IMR-90 (cell line): ENCODE results near the gene TIMM44. TPM values are rescaled to one million over a fixed set of nuclear protein-coding genes. Genes with fewer than 3 reads are reported as not detected.

Source experiments
- ATAC-seq: fragments of 200-7000 bp; cut with Tn5 transposase; 2 replicates; pipeline ENCODE4 v1.9.1; 2020; ENCODE audit warnings: low read depth, mild to moderate bottlenecking, moderate library complexity
- BruUV-seq: library from RNA; stranded (reverse); fragments of 400-500 nt; replicated peaks from 2 replicates; lab custom pipeline; 2021; lab: Mats Ljungman, UMichigan
- CTCF ChIA-PET: fragments of 300-600 bp; formaldehyde crosslinking; extraction: SDS; loops from one replicate; lab custom pipeline; 2021; ENCODE audit warnings: antibody characterized with exemption; lab: Yijun Ruan, JAX
- POLR2A ChIA-PET: fragments of 300-600 bp; sonication (Branson Sonifier 250); formaldehyde crosslinking; loops from one replicate; lab custom pipeline; 2022; ENCODE audit warnings: antibody characterized with exemption; ENCODE audit not compliant: unreplicated experiment; lab: Charles Lee
- DNase-seq: peaks from one replicate; pipeline ENCODE4 v3.0.0; 2013
- H2AFZ ChIP-seq: replicated peaks from 2 replicates; pipeline ENCODE3; 2013; ENCODE audit warnings: low read length, mild to moderate bottlenecking; ENCODE audit not compliant: poor library complexity
- H2AK5ac ChIP-seq: 2 replicates; pipeline ENCODE4 v1.6.1; 2013; ENCODE audit warnings: low read depth, low read length, inconsistent platforms
- H2AK9ac ChIP-seq: replicated peaks from 2 replicates; pipeline ENCODE3; 2013; ENCODE audit warnings: mild to moderate bottlenecking, low read depth, low read length, moderate library complexity; ENCODE audit not compliant: poor library complexity
- H2BK120ac ChIP-seq: 2 replicates; pipeline ENCODE4 v1.6.1; 2013; ENCODE audit warnings: low read depth, low read length, inconsistent platforms
- H2BK15ac ChIP-seq: 3 replicates; pipeline ENCODE4 v1.6.1; 2013; ENCODE audit warnings: low read depth, low read length, inconsistent platforms
- H2BK20ac ChIP-seq: 2 replicates; pipeline ENCODE4 v1.6.1; 2013; ENCODE audit warnings: low read depth, mild to moderate bottlenecking, inconsistent platforms, low read length, moderate library complexity
- H2BK5ac ChIP-seq: 2 replicates; pipeline ENCODE4 v1.6.1; 2013; ENCODE audit warnings: mild to moderate bottlenecking, low read depth, low read length, inconsistent platforms; ENCODE audit not compliant: poor library complexity, severe bottlenecking
- H3K14ac ChIP-seq: replicated peaks from 2 replicates; pipeline ENCODE4 v1.6.1; 2013; ENCODE audit warnings: low read depth, low read length, inconsistent platforms
- H3K18ac ChIP-seq: 2 replicates; pipeline ENCODE4 v1.6.1; 2013; ENCODE audit warnings: low read depth, low read length, control low read depth
- H3K23ac ChIP-seq: 2 replicates; pipeline ENCODE4 v1.6.1; 2013; ENCODE audit warnings: low read depth, low read length, inconsistent platforms
- H3K27ac ChIP-seq: 2 replicates; pipeline ENCODE4 v1.5.1; 2013; ENCODE audit warnings: mild to moderate bottlenecking, control low read depth, low read length; ENCODE audit not compliant: insufficient read depth
- H3K27me3 ChIP-seq: 2 replicates; pipeline ENCODE4 v1.6.1; 2013; ENCODE audit warnings: low read length; ENCODE audit not compliant: control insufficient read depth, insufficient read depth
- H3K36me3 ChIP-seq: 2 replicates; pipeline ENCODE4 v1.6.1; 2013; ENCODE audit warnings: low read length, mixed read lengths; ENCODE audit not compliant: control insufficient read depth, insufficient read depth
- H3K4ac ChIP-seq: 2 replicates; pipeline ENCODE4 v1.6.1; 2013; ENCODE audit warnings: low read depth, low read length, inconsistent platforms
- H3K4me1 ChIP-seq: 2 replicates; pipeline ENCODE4 v1.6.1; 2013; ENCODE audit warnings: low read length, mixed read lengths; ENCODE audit not compliant: control insufficient read depth, insufficient read depth
- H3K4me2 ChIP-seq: 2 replicates; pipeline ENCODE4 v1.6.1; 2013; ENCODE audit warnings: low read depth, mild to moderate bottlenecking, control low read depth, low read length, moderate library complexity
- H3K4me3 ChIP-seq: 2 replicates; pipeline ENCODE4 v1.5.1; 2013; ENCODE audit warnings: low read depth, mild to moderate bottlenecking, control low read depth, low read length, moderate library complexity; ENCODE audit not compliant: insufficient read depth
- H3K56ac ChIP-seq: 2 replicates; pipeline ENCODE4 v1.6.1; 2013; ENCODE audit warnings: low read length, inconsistent platforms; ENCODE audit not compliant: insufficient read depth; ENCODE audit errors: extremely low read depth
- H3K79me1 ChIP-seq, 2 experiments: 2 replicates each; pipeline ENCODE4 v1.6.1; 2013; ENCODE audit warnings: low read length in 2 of 2, inconsistent platforms in 1 of 2, low read depth in 1 of 2
- H3K9ac ChIP-seq: 2 replicates; pipeline ENCODE4 v1.6.1; 2013; ENCODE audit warnings: low read depth, low read length, control low read depth
- H3K9me1 ChIP-seq: 2 replicates; pipeline ENCODE4 v1.6.1; 2013; ENCODE audit warnings: low read length, inconsistent platforms; ENCODE audit not compliant: insufficient read depth
- H3K9me3 ChIP-seq: 2 replicates; pipeline ENCODE4 v1.6.1; 2013; ENCODE audit warnings: low read length; ENCODE audit not compliant: control insufficient read depth, insufficient read depth
- H4K20me1 ChIP-seq: 2 replicates; pipeline ENCODE4 v1.6.1; 2013; ENCODE audit warnings: low read length, inconsistent platforms; ENCODE audit not compliant: insufficient read depth
- H4K5ac ChIP-seq: 2 replicates; pipeline ENCODE4 v1.6.1; 2013; ENCODE audit warnings: mild to moderate bottlenecking, low read depth, low read length, control low read depth
- H4K8ac ChIP-seq, 2 experiments: 2 replicates each; pipeline ENCODE4 v1.6.1; 2013; ENCODE audit warnings: low read depth in 2 of 2, low read length in 2 of 2, control low read depth in 1 of 2, inconsistent platforms in 1 of 2
- H4K91ac ChIP-seq: 2 replicates; pipeline ENCODE4 v1.6.1; 2013; ENCODE audit warnings: low read depth, low read length, inconsistent platforms; ENCODE audit not compliant: insufficient read depth
- CTCF ChIP-seq: conservative IDR thresholded peaks from 2 replicates; pipeline ENCODE4 v1.5.1; 2012; ENCODE audit warnings: mild to moderate bottlenecking, low read depth, low read length, improper control_type of control experiment
- MAZ ChIP-seq: IDR thresholded peaks from 2 replicates; pipeline ENCODE4 v1.6.1; 2012; ENCODE audit warnings: low read depth, mild to moderate bottlenecking, low read length, improper control_type of control experiment, moderate library complexity, borderline replicate concordance
- MXI1 ChIP-seq: IDR thresholded peaks from 2 replicates; pipeline ENCODE4 v1.6.1; 2012; ENCODE audit warnings: low read depth, mild to moderate bottlenecking, low read length, moderate library complexity, borderline replicate concordance
- RAD21 ChIP-seq: IDR thresholded peaks from 2 replicates; pipeline ENCODE4 v1.6.1; 2012; ENCODE audit warnings: low read length, improper control_type of control experiment
- RCOR1 ChIP-seq: IDR thresholded peaks from 2 replicates; pipeline ENCODE4 v1.6.1; 2012; ENCODE audit warnings: mild to moderate bottlenecking, low read length, improper control_type of control experiment; ENCODE audit not compliant: insufficient replicate concordance
- WGBS, 2 experiments: methylation state at CpG; one replicate each; pipeline versions ENCODE4 v1.1.5 to v1.1.7; 2013; ENCODE audit warnings: missing lambda C conversion rate in 2 of 2; ENCODE audit not compliant: insufficient read length in 1 of 2; ENCODE audit errors: extremely low coverage in 2 of 2; 5-methylcytosine and 5-hydroxymethylcytosine counted together
- dilution Hi-C: fragments of 300-500 bp; cut with HindIII; formaldehyde crosslinking; loops from one replicate; pipeline ENCODE4 v1.14.3; 2018; ENCODE audit warnings: low sequenced_read_pairs; ENCODE audit not compliant: unreplicated experiment
- in situ Hi-C: fragments of 300-500 bp; cut with MboI; formaldehyde crosslinking; loops from 3 replicates; pipeline ENCODE4 v1.14.3; 2019; ENCODE audit warnings: low sequenced_read_pairs, inconsistent platforms, mixed read lengths
- intact Hi-C: fragments of 100-400 bp; cut with micrococcal nuclease; formaldehyde crosslinking; loops from 2 replicates; pipeline ENCODE4 v1.10.0; 2022
- polyA plus RNA-seq, 3 experiments: library from polyadenylated mRNA; depleted of rRNA; stranded (reverse); fragments of >200 nt; gene quantifications; 2 replicates each; pipeline ENCODE4 v1.2.3, GENCODE V29; 2012; ENCODE audit warnings: low replicate concordance in 1 of 3
- total RNA-seq: library from RNA; depleted of rRNA; stranded (reverse); fragments of >200 nt; gene quantifications from 2 replicates; pipeline ENCODE4 v1.2.3, GENCODE V29; 2012

TIMM44 gene
- total and polyA plus RNA-seq, 2 of the 4 experiments (the other 2 are of a cell fraction): 37.6 to 52.3 TPM

- 69% methylated on average over 7 of the region's 17 CpGs; no CpG with 5 or more reads in 1 of the 2 experiments for WGBS, 2 experiments
- peak overlapping the region; percentile 99 for H2AK9ac ChIP-seq
- no peak overlapping the region for H4K5ac ChIP-seq
- peak overlapping the region; percentile 1 to 94; a peak in 2 of 4 replicates for H4K8ac ChIP-seq
- H3K23ac ChIP-seq: peak overlapping the region; percentile 98; the same call in 1 of the 2 replicates
- H3K18ac ChIP-seq: no peak overlapping the region
- intact Hi-C loops (no loop called here), in situ Hi-C loops (no loop called here), dilution Hi-C loops (no loop called here)
- H3K4ac ChIP-seq: peak overlapping the region; percentile 97
- H2BK15ac ChIP-seq: no peak overlapping the region
- ATAC-seq (no peak), DNase-seq (no peak)
- H2AK5ac ChIP-seq: peak overlapping the region; percentile 95
- H2BK5ac ChIP-seq: peak overlapping the region; percentile 87
- H2BK120ac ChIP-seq: no peak overlapping the region; the same call in 1 of the 2 replicates
- H3K27me3 ChIP-seq: peaks cover 2% of the 10 kb centered on the region; the same call in 1 of the 2 replicates
- H3K14ac ChIP-seq: peak overlapping the region; percentile 99
- peak overlapping the region; percentile 82 for H4K91ac ChIP-seq
- TF ChIP-seq CTCF (no peak), MAZ (no peak), MXI1 (no peak), RCOR1 (no peak), RAD21 (no peak)
- H3K4me2 ChIP-seq: peak overlapping the region; percentile 93
- H3K56ac ChIP-seq: peak overlapping the region; percentile 20; the same call in 1 of the 2 replicates
- H3K79me1 ChIP-seq: peaks cover 0 to 22% of the 10 kb centered on the region in 2 experiments; a peak in 2 of 4 replicates
- peaks cover 18% of the 10 kb centered on the region for H3K4me1 ChIP-seq
- ChIA-PET POLR2A (interaction anchor here (0.6 kb wide), 1 partner anchor 415 kb away, joined by 3 read pairs; no protein-coding TSS in a partner anchor), CTCF (interaction anchor here (1.1 kb wide), 1 partner anchor 27 kb away, joined by 3 read pairs; no protein-coding TSS in a partner anchor)
- H3K9ac ChIP-seq: peak overlapping the region; percentile 80
- no peaks in the 10 kb centered on the region for H3K9me3 ChIP-seq
- H2BK20ac ChIP-seq: no peak overlapping the region
- peaks cover 7% of the 10 kb centered on the region; the same call in 1 of the 2 replicates for H3K36me3 ChIP-seq
- peaks cover 9% of the 10 kb centered on the region for H3K9me1 ChIP-seq
- BruUV-seq: no TSS peak
- H4K20me1 ChIP-seq: peaks cover 11% of the 10 kb centered on the region
- peak overlapping the region; percentile 79 for H3K27ac ChIP-seq
- H2AFZ ChIP-seq: peak overlapping the region; percentile 97
- peak overlapping the region; percentile 58 for H3K4me3 ChIP-seq
Measured at GRCh38 chr19:7921302-7921966, 22.0 kb downstream of the TIMM44 start.
